B cell (primary cell): ENCODE measurements around the gene TRDN. TPM values are rescaled to one million over a fixed set of nuclear protein-coding genes. Genes with fewer than 3 reads are reported as not detected.

Experiments
- ATAC-seq: fragments of 200-7000 bp; cut with Tn5 transposase; one replicate; pipeline ENCODE4 v1.10.0; 2021; ENCODE audit warnings: low read depth, mild to moderate bottlenecking, moderate number of reproducible peaks, moderate library complexity
- CTCF ChIA-PET: fragments of 350-600 bp; sonication (Branson Sonifier 250); formaldehyde crosslinking; loops from one replicate; lab custom pipeline; 2021; ENCODE audit warnings: antibody characterized with exemption, inconsistent platforms; lab: Charles Lee
- POLR2A ChIA-PET: fragments of 350-600 bp; sonication (Branson Sonifier 250); formaldehyde crosslinking; loops from one replicate; lab custom pipeline; 2021; ENCODE audit warnings: antibody characterized with exemption; lab: Charles Lee
- DNase-seq: peaks from one replicate; pipeline ENCODE4 v3.0.0; 2013
- H2AFZ ChIP-seq: 2 replicates; pipeline ENCODE4 v1.6.1; 2012; ENCODE audit warnings: mild to moderate bottlenecking, low read depth, low read length; ENCODE audit not compliant: insufficient read depth, poor library complexity, severe bottlenecking
- H3K27ac ChIP-seq, 2 donors: 1 replicate in 1 of 2; 2 replicates in 1 of 2; pipeline ENCODE4 v1.5.1; 2012 to 2013; ENCODE audit warnings: low read length in 2 of 2, mild to moderate bottlenecking in 2 of 2, moderate library complexity in 1 of 2
- H3K27me3 ChIP-seq, 4 experiments: fragments of 200-600 bp in 1 of 4; sonication (generic) in 1 of 4; replicated peaks in 1 of 4; 1 replicate in 2 of 4; 2 replicates in 2 of 4; pipeline versions ENCODE4 v1.6.1 to v1.7.0; 2013 to 2016; ENCODE audit warnings: low read length in 3 of 4, mild to moderate bottlenecking in 2 of 4, mixed read lengths in 1 of 4, moderate library complexity in 1 of 4; ENCODE audit not compliant: insufficient read depth in 4 of 4, control insufficient read depth in 3 of 4; ENCODE audit errors: control extremely low read depth in 1 of 4
- H3K36me3 ChIP-seq, 2 experiments: replicated peaks in 1 of 2; 1 replicate in 1 of 2; 2 replicates in 1 of 2; pipeline versions ENCODE4 v1.6.1 to v1.7.1; 2013; ENCODE audit warnings: low read length in 1 of 2; ENCODE audit not compliant: insufficient read depth in 2 of 2, control insufficient read depth in 1 of 2; ENCODE audit errors: control extremely low read depth in 1 of 2, extremely low read depth in 1 of 2
- H3K4me1 ChIP-seq, 2 donors: fragments of 200-600 bp in 1 of 2; sonication (generic) in 1 of 2; 1 replicate in 1 of 2; 2 replicates in 1 of 2; pipeline versions ENCODE4 v1.5.1 to v1.6.1; 2013 to 2017; ENCODE audit warnings: low read length in 2 of 2; ENCODE audit not compliant: control insufficient read depth in 2 of 2, insufficient read depth in 2 of 2
- H3K4me2 ChIP-seq: replicated peaks from 2 replicates; pipeline ENCODE3; 2012; ENCODE audit warnings: mild to moderate bottlenecking, low read depth, low read length; ENCODE audit not compliant: poor library complexity, severe bottlenecking
- H3K4me3 ChIP-seq, 5 experiments: fragments of 200-600 bp in 1 of 5; sonication (generic) in 1 of 5; 1 replicate in 3 of 5; 2 replicates in 2 of 5; pipeline versions ENCODE4 v1.5.1 to v1.7.0; 2011 to 2016; ENCODE audit warnings: low read length in 4 of 5, mild to moderate bottlenecking in 4 of 5, low read depth in 2 of 5, control low read depth in 1 of 5, moderate library complexity in 1 of 5; ENCODE audit not compliant: insufficient read depth in 1 of 5; ENCODE audit errors: control extremely low read depth in 1 of 5, extremely low read depth in 1 of 5
- H3K79me2 ChIP-seq: fragments of 200-600 bp; sonication (generic); one replicate; pipeline ENCODE4 v1.6.0; 2016; ENCODE audit warnings: low read length; ENCODE audit not compliant: control insufficient read depth, insufficient read depth
- H3K9ac ChIP-seq: fragments of 200-600 bp; sonication (generic); 2 replicates; pipeline ENCODE4 v1.6.1; 2017; ENCODE audit warnings: mild to moderate bottlenecking, low read length, moderate library complexity
- H3K9me3 ChIP-seq, 3 donors: one replicate each; pipeline versions ENCODE4 v1.6.1 to v1.7.1; 2013; ENCODE audit warnings: low read length in 2 of 3; ENCODE audit not compliant: control insufficient read depth in 2 of 3, insufficient read depth in 1 of 3; ENCODE audit errors: control extremely low read depth in 1 of 3
- H4K20me1 ChIP-seq: 2 replicates; pipeline ENCODE4 v1.6.0; 2012; ENCODE audit warnings: mild to moderate bottlenecking, low read length; ENCODE audit not compliant: insufficient read depth, control insufficient read depth, poor library complexity, severe bottlenecking
- H3K27ac Mint-ChIP-seq: one replicate; pipeline ENCODE4 v1.8.0; 2021; ENCODE audit warnings: mixed read lengths
- H3K27me3 Mint-ChIP-seq: one replicate; pipeline ENCODE4 v1.8.0; 2021; ENCODE audit warnings: mixed read lengths
- H3K4me1 Mint-ChIP-seq: one replicate; pipeline ENCODE4 v1.8.0; 2021; ENCODE audit warnings: mixed read lengths
- H3K4me3 Mint-ChIP-seq: one replicate; pipeline ENCODE4 v1.8.0; 2021; ENCODE audit warnings: mixed read lengths
- H3K9me3 Mint-ChIP-seq: one replicate; pipeline ENCODE4 v1.8.0; 2022; ENCODE audit warnings: mixed read lengths; ENCODE audit not compliant: insufficient read depth
- CTCF ChIP-seq: fragments of 200-600 bp; IDR thresholded peaks from one replicate; pipeline ENCODE4 v1.8.0; 2022; ENCODE audit warnings: antibody characterized with exemption, mild to moderate bottlenecking
- EZH2 ChIP-seq: IDR thresholded peaks from 2 replicates; pipeline ENCODE4 v1.6.1; 2012; ENCODE audit warnings: borderline replicate concordance, low read depth, mild to moderate bottlenecking, moderate library complexity, low read length; ENCODE audit not compliant: insufficient read depth, poor library complexity, severe bottlenecking
- WGBS: methylation state at CpG from one replicate; pipeline ENCODE4 v1.1.5; 2013; ENCODE audit warnings: missing lambda C conversion rate; ENCODE audit not compliant: insufficient coverage; 5-methylcytosine and 5-hydroxymethylcytosine counted together
- intact Hi-C: fragments of 100-400 bp; cut with micrococcal nuclease; formaldehyde crosslinking; loops from one replicate; pipeline ENCODE4 v1.10.0; 2022
- polyA plus RNA-seq: library from polyadenylated mRNA; depleted of rRNA; stranded (reverse); fragments of >200 nt; gene quantifications from 2 replicates; pipeline ENCODE4 v1.2.3, GENCODE V29; 2012
- total RNA-seq, 2 donors: library from RNA; stranded (reverse); fragments of 120-200 nt in 1 of 2; gene quantifications; 1 replicate in 1 of 2; 2 replicates in 1 of 2; pipeline versions ENCODE4 v1.2.3 to v1.2.4, GENCODE V29; 2013 to 2022

The TRDN gene
- total and polyA plus RNA-seq, 2 donors (not counting 1 experiment from before 2014, with no cell fraction given): not detected

- Histone ChIP-seq H3K27ac (no peak overlapping the region), H3K79me2 (no peaks in the 10 kb centered on the region)
Measured at GRCh38 chr6:123169774-123170095, 467.0 kb downstream of the TRDN start.

More at GRCh38 chr6:123169774-123170095, 467.0 kb downstream of the TRDN start:
- no peak overlapping the region for H3K4me3 Mint-ChIP-seq
- Histone ChIP-seq H3K9ac (no peak overlapping the region), H4K20me1 (no peaks in the 10 kb centered on the region), H3K36me3 (no peaks in the 10 kb centered on the region), H3K4me3 (no peak overlapping the region), H3K27me3 (no peaks in the 10 kb centered on the region), H3K4me1 (no peaks in the 10 kb centered on the region), H2AFZ (no peak overlapping the region), H3K9me3 (no peaks in the 10 kb centered on the region), H3K4me2 (no peak overlapping the region)
- 57% methylated on average over 1 of the region's 2 CpGs for WGBS
- ChIA-PET CTCF (no interaction called here), POLR2A (no interaction called here)
- H3K27me3 Mint-ChIP-seq: no peaks in the 10 kb centered on the region
- intact Hi-C loops: no loop called here
- no peak for ATAC-seq
- H3K4me1 Mint-ChIP-seq: no peaks in the 10 kb centered on the region
- no peaks in the 10 kb centered on the region for H3K9me3 Mint-ChIP-seq
- TF ChIP-seq EZH2 (no peak), CTCF (no peak)
- DNase-seq: no peak
- no peak overlapping the region for H3K27ac Mint-ChIP-seq
